K562 (cell line): ENCODE measurements around the gene ST6GALNAC1. TPM values are rescaled to one million over a fixed set of nuclear protein-coding genes. Genes with fewer than 3 reads are reported as not detected.
A peak's percentile ranks its signal among the peaks of the same experiment; 100 is the strongest.

Experiments used
- BHLHE40 ChIP-seq: IDR thresholded peaks from 2 replicates; pipeline ENCODE4 v1.6.1; 2011; ENCODE audit warnings: low read length, improper control_type of control experiment
- NCOA6 ChIP-seq: fragments of 450-650 bp; IDR thresholded peaks from 2 replicates; pipeline ENCODE4 v1.6.1; 2017; ENCODE audit warnings: mild to moderate bottlenecking
- NFRKB ChIP-seq: fragments of 450-650 bp; IDR thresholded peaks from 2 replicates; pipeline ENCODE4 v1.6.1; 2016; ENCODE audit warnings: low read depth
- RAD21 ChIP-seq, 2 experiments: fragments of 250-450 bp in 1 of 2; fragments of 450-650 bp in 1 of 2; sonication (Bioruptor Pico) in 1 of 2; formaldehyde crosslinking in 1 of 2; IDR thresholded peaks in 1 of 2; conservative IDR thresholded peaks in 1 of 2; 2 replicates each; pipeline versions ENCODE4 v1.4.0 to v1.8.0; 2020 to 2022; ENCODE audit warnings: mild to moderate bottlenecking in 2 of 2, moderate library complexity in 1 of 2
- RAD51 ChIP-seq: fragments of 450-650 bp; IDR thresholded peaks from 2 replicates; pipeline ENCODE4 v1.7.1; 2016; ENCODE audit warnings: low read depth, mild to moderate bottlenecking, borderline replicate concordance
- RBBP5 ChIP-seq: fragments of 200-600 bp; sonication (generic); IDR thresholded peaks from 2 replicates; pipeline ENCODE4 v1.6.1; 2012; ENCODE audit warnings: borderline replicate concordance, mild to moderate bottlenecking, low read length, control low read depth, inconsistent platforms; ENCODE audit not compliant: insufficient read depth, poor library complexity, severe bottlenecking
- RBM17 ChIP-seq: fragments of 200-400 bp; formaldehyde crosslinking; IDR thresholded peaks from 2 replicates; pipeline ENCODE4 v1.6.1; 2017; ENCODE audit warnings: low read depth, mild to moderate bottlenecking, low read length, borderline replicate concordance
- SMAD3 ChIP-seq: fragments of 450-650 bp; formaldehyde crosslinking; conservative IDR thresholded peaks from 2 replicates; pipeline ENCODE4 v1.4.0; 2020; ENCODE audit warnings: mild to moderate bottlenecking
- U2AF1 ChIP-seq: fragments of 200-400 bp; formaldehyde crosslinking; optimal IDR thresholded peaks from 2 replicates; pipeline ENCODE3; 2017; ENCODE audit warnings: mild to moderate bottlenecking, low read depth, low read length, moderate library complexity
- polyA plus RNA-seq, 8 experiments: library from polyadenylated mRNA; depleted of rRNA in 4 of 8; stranded (reverse) in 5 of 8; unstranded in 3 of 8; fragments of >200 nt; fragmentation: Nextera tagmentation in 2 of 8; fragmentation: Illumina TruSeq in 1 of 8; extraction: Ambion mirVana in 2 of 8; extraction: Trizol in 1 of 8; gene quantifications; 2 replicates each; pipeline versions ENCODE4 v1.2.1 to v1.2.3, GENCODE V29; 2011 to 2014; ENCODE audit warnings: inconsistent platforms in 1 of 8, missing spikeins in 1 of 8
- total RNA-seq, 7 experiments: library from RNA; depleted of rRNA in 6 of 7; stranded (reverse); fragments of >200 nt in 6 of 7; fragmentation: Illumina TruSeq in 2 of 7; extraction: Trizol in 2 of 7; gene quantifications; 2 replicates each; pipeline versions ENCODE4 v1.2.1 to v1.2.3, GENCODE V29; 2011 to 2021; ENCODE audit warnings: low replicate concordance in 1 of 7
- TF ChIP-seq, protein P1 (sequence below), 2 experiments: fragments of 450-650 bp in 1 of 2; IDR thresholded peaks; 2 replicates each; pipeline ENCODE4 v1.6.1; 2011 to 2017; ENCODE audit warnings: low read depth in 2 of 2, antibody characterized with exemption in 1 of 2, borderline replicate concordance in 1 of 2, low read length in 1 of 2, mild to moderate bottlenecking in 1 of 2, mixed read lengths in 1 of 2; ENCODE audit not compliant: control insufficient read depth in 1 of 2
- TF ChIP-seq, protein P2 (sequence below): fragments of 250-450 bp; sonication (Bioruptor Pico); IDR thresholded peaks from 2 replicates; pipeline ENCODE4 v1.8.0; 2022; ENCODE audit warnings: inconsistent platforms
- TF ChIP-seq, protein P3 (sequence below), 2 experiments: fragments of 450-650 bp; formaldehyde crosslinking in 1 of 2; IDR thresholded peaks; 2 replicates each; pipeline versions ENCODE4 v1.4.0 to v1.6.1; 2014 to 2020; ENCODE audit warnings: mild to moderate bottlenecking in 2 of 2, borderline replicate concordance in 1 of 2, low read depth in 1 of 2
- TF ChIP-seq, protein P4 (sequence below): fragments of 450-650 bp; IDR thresholded peaks from 2 replicates; pipeline ENCODE4 v1.6.1; 2016

ST6GALNAC1 gene
- total and polyA plus RNA-seq, 9 of the 15 experiments (the other 6 are each of a cell fraction or from before 2014, with no cell fraction given): 20.6 to 68.4 (median 50.5) TPM

DNA sequence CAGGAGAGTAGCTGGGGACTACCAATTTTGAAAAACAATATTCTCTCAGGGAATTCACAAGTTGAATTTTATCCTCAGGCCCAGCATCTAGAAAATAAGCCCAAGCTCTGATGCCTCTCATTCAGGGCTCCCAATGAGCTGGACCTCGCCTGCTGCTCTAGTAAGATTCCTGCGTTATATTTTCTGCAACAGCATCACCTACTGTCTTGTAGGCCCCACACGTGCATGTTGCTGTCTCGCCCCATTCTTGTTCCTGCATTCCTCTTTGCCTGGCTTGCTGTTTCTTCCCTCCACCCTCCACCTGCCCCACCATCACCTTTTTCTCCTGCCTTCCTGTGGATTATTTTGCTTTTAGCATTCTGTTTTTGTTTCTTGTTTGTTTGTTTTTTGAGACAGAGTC lies 49.6 kb downstream of the ST6GALNAC1 start (continued):
- TF ChIP-seq, protein P1, sequence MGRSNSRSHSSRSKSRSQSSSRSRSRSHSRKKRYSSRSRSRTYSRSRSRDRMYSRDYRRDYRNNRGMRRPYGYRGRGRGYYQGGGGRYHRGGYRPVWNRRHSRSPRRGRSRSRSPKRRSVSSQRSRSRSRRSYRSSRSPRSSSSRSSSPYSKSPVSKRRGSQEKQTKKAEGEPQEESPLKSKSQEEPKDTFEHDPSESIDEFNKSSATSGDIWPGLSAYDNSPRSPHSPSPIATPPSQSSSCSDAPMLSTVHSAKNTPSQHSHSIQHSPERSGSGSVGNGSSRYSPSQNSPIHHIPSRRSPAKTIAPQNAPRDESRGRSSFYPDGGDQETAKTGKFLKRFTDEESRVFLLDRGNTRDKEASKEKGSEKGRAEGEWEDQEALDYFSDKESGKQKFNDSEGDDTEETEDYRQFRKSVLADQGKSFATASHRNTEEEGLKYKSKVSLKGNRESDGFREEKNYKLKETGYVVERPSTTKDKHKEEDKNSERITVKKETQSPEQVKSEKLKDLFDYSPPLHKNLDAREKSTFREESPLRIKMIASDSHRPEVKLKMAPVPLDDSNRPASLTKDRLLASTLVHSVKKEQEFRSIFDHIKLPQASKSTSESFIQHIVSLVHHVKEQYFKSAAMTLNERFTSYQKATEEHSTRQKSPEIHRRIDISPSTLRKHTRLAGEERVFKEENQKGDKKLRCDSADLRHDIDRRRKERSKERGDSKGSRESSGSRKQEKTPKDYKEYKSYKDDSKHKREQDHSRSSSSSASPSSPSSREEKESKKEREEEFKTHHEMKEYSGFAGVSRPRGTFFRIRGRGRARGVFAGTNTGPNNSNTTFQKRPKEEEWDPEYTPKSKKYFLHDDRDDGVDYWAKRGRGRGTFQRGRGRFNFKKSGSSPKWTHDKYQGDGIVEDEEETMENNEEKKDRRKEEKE (IDR thresholded peaks at IDR 0.05; ENCODE audit: borderline replicate concordance in 1 of 2, control insufficient read depth in 1 of 2, low read depth in 2 of 2, low read length in 1 of 2): no peak
- no peak for TF ChIP-seq NCOA6
- no peak for TF ChIP-seq NFRKB
- TF ChIP-seq U2AF1: no peak
- no peak for TF ChIP-seq RBM17
- TF ChIP-seq RBBP5: no peak
- TF ChIP-seq RAD51: no peak
- TF ChIP-seq BHLHE40: peak; percentile 58; the same call in 1 of the 2 replicates
- TF ChIP-seq, protein P2, sequence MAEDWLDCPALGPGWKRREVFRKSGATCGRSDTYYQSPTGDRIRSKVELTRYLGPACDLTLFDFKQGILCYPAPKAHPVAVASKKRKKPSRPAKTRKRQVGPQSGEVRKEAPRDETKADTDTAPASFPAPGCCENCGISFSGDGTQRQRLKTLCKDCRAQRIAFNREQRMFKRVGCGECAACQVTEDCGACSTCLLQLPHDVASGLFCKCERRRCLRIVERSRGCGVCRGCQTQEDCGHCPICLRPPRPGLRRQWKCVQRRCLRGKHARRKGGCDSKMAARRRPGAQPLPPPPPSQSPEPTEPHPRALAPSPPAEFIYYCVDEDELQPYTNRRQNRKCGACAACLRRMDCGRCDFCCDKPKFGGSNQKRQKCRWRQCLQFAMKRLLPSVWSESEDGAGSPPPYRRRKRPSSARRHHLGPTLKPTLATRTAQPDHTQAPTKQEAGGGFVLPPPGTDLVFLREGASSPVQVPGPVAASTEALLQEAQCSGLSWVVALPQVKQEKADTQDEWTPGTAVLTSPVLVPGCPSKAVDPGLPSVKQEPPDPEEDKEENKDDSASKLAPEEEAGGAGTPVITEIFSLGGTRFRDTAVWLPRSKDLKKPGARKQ (CRISPR knock-in tag): no peak
- peak in 1 of 2 experiments; percentile 36; a peak in 2 of 4 replicates for TF ChIP-seq RAD21 (CRISPR knock-in tag; conservative IDR thresholded peaks at IDR 0.05 in 1 of 2, IDR thresholded peaks at IDR 0.05 in 1 of 2)
- TF ChIP-seq SMAD3: no peak
- TF ChIP-seq, protein P3, sequence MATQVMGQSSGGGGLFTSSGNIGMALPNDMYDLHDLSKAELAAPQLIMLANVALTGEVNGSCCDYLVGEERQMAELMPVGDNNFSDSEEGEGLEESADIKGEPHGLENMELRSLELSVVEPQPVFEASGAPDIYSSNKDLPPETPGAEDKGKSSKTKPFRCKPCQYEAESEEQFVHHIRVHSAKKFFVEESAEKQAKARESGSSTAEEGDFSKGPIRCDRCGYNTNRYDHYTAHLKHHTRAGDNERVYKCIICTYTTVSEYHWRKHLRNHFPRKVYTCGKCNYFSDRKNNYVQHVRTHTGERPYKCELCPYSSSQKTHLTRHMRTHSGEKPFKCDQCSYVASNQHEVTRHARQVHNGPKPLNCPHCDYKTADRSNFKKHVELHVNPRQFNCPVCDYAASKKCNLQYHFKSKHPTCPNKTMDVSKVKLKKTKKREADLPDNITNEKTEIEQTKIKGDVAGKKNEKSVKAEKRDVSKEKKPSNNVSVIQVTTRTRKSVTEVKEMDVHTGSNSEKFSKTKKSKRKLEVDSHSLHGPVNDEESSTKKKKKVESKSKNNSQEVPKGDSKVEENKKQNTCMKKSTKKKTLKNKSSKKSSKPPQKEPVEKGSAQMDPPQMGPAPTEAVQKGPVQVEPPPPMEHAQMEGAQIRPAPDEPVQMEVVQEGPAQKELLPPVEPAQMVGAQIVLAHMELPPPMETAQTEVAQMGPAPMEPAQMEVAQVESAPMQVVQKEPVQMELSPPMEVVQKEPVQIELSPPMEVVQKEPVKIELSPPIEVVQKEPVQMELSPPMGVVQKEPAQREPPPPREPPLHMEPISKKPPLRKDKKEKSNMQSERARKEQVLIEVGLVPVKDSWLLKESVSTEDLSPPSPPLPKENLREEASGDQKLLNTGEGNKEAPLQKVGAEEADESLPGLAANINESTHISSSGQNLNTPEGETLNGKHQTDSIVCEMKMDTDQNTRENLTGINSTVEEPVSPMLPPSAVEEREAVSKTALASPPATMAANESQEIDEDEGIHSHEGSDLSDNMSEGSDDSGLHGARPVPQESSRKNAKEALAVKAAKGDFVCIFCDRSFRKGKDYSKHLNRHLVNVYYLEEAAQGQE (IDR thresholded peaks at IDR 0.05; ENCODE audit: borderline replicate concordance): peak; percentile 28; the same call in 1 of the 2 replicates
- TF ChIP-seq, protein P3 (CRISPR knock-in tag; IDR thresholded peaks at IDR 0.05; ENCODE audit: low read depth): no peak
- TF ChIP-seq, protein P4, sequence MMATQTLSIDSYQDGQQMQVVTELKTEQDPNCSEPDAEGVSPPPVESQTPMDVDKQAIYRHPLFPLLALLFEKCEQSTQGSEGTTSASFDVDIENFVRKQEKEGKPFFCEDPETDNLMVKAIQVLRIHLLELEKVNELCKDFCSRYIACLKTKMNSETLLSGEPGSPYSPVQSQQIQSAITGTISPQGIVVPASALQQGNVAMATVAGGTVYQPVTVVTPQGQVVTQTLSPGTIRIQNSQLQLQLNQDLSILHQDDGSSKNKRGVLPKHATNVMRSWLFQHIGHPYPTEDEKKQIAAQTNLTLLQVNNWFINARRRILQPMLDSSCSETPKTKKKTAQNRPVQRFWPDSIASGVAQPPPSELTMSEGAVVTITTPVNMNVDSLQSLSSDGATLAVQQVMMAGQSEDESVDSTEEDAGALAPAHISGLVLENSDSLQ: no peak
